ENCODE measurements around the gene IPCEF1. TPM values are rescaled to one million over a fixed set of nuclear protein-coding genes. Genes with fewer than 3 reads are reported as not detected.

Gene IPCEF1
- total and polyA plus RNA-seq, 2 of the 4 experiments (the other 2 are of a cell fraction), result under 0.01 to 0.03 TPM

- Histone ChIP-seq H3K4me1 (ENCODE audit: control insufficient read depth, insufficient read depth, low read length) (no peaks in the 10 kb centered on the region), H3K56ac (ENCODE audit: extremely low read depth, insufficient read depth, low read length) (no peak overlapping the region), H3K9me1 (ENCODE audit: insufficient read depth, low read length) (no peaks in the 10 kb centered on the region), H2BK15ac (ENCODE audit: low read depth, low read length) (no peak overlapping the region), H4K8ac (ENCODE audit: low read depth in 2 of 2, low read length in 2 of 2) (no peak overlapping the region), H3K36me3 (ENCODE audit: control insufficient read depth, insufficient read depth, low read length) (no peaks in the 10 kb centered on the region), H3K4ac (ENCODE audit: low read depth, low read length) (no peak overlapping the region), H3K4me2 (ENCODE audit: low read depth, low read length) (no peak overlapping the region), H3K14ac (replicated peaks; ENCODE audit: low read depth, low read length) (no peak overlapping the region), H3K9ac (ENCODE audit: low read depth, low read length) (no peak overlapping the region), H3K27me3 (ENCODE audit: control insufficient read depth, insufficient read depth, low read length) (no peaks in the 10 kb centered on the region), H4K20me1 (ENCODE audit: insufficient read depth, low read length) (no peaks in the 10 kb centered on the region), H2BK120ac (ENCODE audit: low read depth, low read length) (no peak overlapping the region), H3K23ac (ENCODE audit: low read depth, low read length) (no peak overlapping the region), H4K5ac (ENCODE audit: low read depth, low read length) (no peak overlapping the region), H3K9me3 (ENCODE audit: control insufficient read depth, insufficient read depth, low read length) (no peaks in the 10 kb centered on the region), H2BK5ac (ENCODE audit: low read depth, low read length, poor library complexity, severe bottlenecking) (no peak overlapping the region), H2AK9ac (replicated peaks; ENCODE audit: low read depth, low read length, poor library complexity) (no peak overlapping the region), H2AK5ac (ENCODE audit: low read depth, low read length) (no peak overlapping the region), H3K18ac (ENCODE audit: low read depth, low read length) (no peak overlapping the region), H3K4me3 (ENCODE audit: insufficient read depth, low read depth, low read length) (no peak overlapping the region), H3K27ac (ENCODE audit: insufficient read depth, low read length) (no peak overlapping the region), H4K91ac (ENCODE audit: insufficient read depth, low read depth, low read length) (no peak overlapping the region), H2BK20ac (ENCODE audit: low read depth, low read length) (no peak overlapping the region), H3K79me1 (ENCODE audit: low read depth in 1 of 2, low read length in 2 of 2) (no peaks in the 10 kb centered on the region), H2AFZ (replicated peaks; ENCODE audit: low read length, poor library complexity) (no peak overlapping the region)
- dilution Hi-C loops (cut with HindIII; ENCODE audit: low sequenced_read_pairs, unreplicated experiment), result no loop called here
- ChIA-PET CTCF (no interaction called here), POLR2A (ENCODE audit: unreplicated experiment) (no interaction called here)
- intact Hi-C loops (cut with micrococcal nuclease), result no loop called here
- no TSS peak for BruUV-seq (replicated peaks)
- no peak for TF ChIP-seq CEBPB (IDR thresholded peaks at IDR 0.05; ENCODE audit: low read depth, low read length)
- TF ChIP-seq, protein P1, sequence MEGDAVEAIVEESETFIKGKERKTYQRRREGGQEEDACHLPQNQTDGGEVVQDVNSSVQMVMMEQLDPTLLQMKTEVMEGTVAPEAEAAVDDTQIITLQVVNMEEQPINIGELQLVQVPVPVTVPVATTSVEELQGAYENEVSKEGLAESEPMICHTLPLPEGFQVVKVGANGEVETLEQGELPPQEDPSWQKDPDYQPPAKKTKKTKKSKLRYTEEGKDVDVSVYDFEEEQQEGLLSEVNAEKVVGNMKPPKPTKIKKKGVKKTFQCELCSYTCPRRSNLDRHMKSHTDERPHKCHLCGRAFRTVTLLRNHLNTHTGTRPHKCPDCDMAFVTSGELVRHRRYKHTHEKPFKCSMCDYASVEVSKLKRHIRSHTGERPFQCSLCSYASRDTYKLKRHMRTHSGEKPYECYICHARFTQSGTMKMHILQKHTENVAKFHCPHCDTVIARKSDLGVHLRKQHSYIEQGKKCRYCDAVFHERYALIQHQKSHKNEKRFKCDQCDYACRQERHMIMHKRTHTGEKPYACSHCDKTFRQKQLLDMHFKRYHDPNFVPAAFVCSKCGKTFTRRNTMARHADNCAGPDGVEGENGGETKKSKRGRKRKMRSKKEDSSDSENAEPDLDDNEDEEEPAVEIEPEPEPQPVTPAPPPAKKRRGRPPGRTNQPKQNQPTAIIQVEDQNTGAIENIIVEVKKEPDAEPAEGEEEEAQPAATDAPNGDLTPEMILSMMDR (conservative IDR thresholded peaks at IDR 0.05; ENCODE audit: low read depth, low read length), result no peak
- no peak for TF ChIP-seq RAD21 (IDR thresholded peaks at IDR 0.05; ENCODE audit: low read length)
- TF ChIP-seq POLR2A (IDR thresholded peaks at IDR 0.05; ENCODE audit: low read depth, low read length), result no peak
- TF ChIP-seq, protein P2, sequence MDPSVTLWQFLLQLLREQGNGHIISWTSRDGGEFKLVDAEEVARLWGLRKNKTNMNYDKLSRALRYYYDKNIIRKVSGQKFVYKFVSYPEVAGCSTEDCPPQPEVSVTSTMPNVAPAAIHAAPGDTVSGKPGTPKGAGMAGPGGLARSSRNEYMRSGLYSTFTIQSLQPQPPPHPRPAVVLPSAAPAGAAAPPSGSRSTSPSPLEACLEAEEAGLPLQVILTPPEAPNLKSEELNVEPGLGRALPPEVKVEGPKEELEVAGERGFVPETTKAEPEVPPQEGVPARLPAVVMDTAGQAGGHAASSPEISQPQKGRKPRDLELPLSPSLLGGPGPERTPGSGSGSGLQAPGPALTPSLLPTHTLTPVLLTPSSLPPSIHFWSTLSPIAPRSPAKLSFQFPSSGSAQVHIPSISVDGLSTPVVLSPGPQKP (IDR thresholded peaks at IDR 0.05; ENCODE audit: borderline replicate concordance, low read depth, low read length), result no peak
- no peak for TF ChIP-seq RCOR1 (IDR thresholded peaks at IDR 0.05; ENCODE audit: insufficient replicate concordance, low read length)
- no peak for TF ChIP-seq SMC3 (IDR thresholded peaks at IDR 0.05; ENCODE audit: low read depth, low read length)
- no peak for TF ChIP-seq MAFK (IDR thresholded peaks at IDR 0.05; ENCODE audit: low read depth, low read length)
- no peak for TF ChIP-seq FOS (IDR thresholded peaks at IDR 0.05; ENCODE audit: low read depth, low read length)
- no peak for TF ChIP-seq MAZ (IDR thresholded peaks at IDR 0.05; ENCODE audit: borderline replicate concordance, low read depth, low read length)
- no peak for TF ChIP-seq BHLHE40 (IDR thresholded peaks at IDR 0.05; ENCODE audit: low read depth, low read length)
- no peak for TF ChIP-seq NFE2L2 (IDR thresholded peaks at IDR 0.05; ENCODE audit: low read depth, low read length)
- no peak for TF ChIP-seq RFX5 (IDR thresholded peaks at IDR 0.05; ENCODE audit: low read depth, low read length)
- no peak for TF ChIP-seq MXI1 (IDR thresholded peaks at IDR 0.05; ENCODE audit: borderline replicate concordance, low read depth, low read length)
- TF ChIP-seq, protein P3, sequence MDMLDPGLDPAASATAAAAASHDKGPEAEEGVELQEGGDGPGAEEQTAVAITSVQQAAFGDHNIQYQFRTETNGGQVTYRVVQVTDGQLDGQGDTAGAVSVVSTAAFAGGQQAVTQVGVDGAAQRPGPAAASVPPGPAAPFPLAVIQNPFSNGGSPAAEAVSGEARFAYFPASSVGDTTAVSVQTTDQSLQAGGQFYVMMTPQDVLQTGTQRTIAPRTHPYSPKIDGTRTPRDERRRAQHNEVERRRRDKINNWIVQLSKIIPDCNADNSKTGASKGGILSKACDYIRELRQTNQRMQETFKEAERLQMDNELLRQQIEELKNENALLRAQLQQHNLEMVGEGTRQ (IDR thresholded peaks at IDR 0.05; ENCODE audit: low read depth, low read length), result no peak
- TF ChIP-seq CHD1 (IDR thresholded peaks at IDR 0.05; ENCODE audit: low read depth, low read length), result no peak
- ATAC-seq (ENCODE audit: low read depth), result no peak
- DNase-seq, result no peak
- WGBS, 2 experiments (ENCODE audit: extremely low coverage in 2 of 2, insufficient read length in 1 of 2), result 100% methylated on average over 1 of the region's 6 CpGs; no CpG with 5 or more reads in 1 of the 2 experiments
- in situ Hi-C loops (cut with MboI; ENCODE audit: low sequenced_read_pairs), result no loop called here
Measured at GRCh38 chr6:154139892-154140291, 216.7 kb downstream of the IPCEF1 start.
